HG03558 (cell line): ENCODE data around the gene PDE4A.

Experiments
- ATAC-seq: cut with Tn5 transposase; IDR thresholded peaks from one replicate; pipeline ENCODE4 v1.9.1; 2021; ENCODE audit warnings: moderate number of reproducible peaks; ENCODE audit not compliant: unreplicated experiment; ENCODE audit errors: extremely low read depth

Gene PDE4A

DNA sequence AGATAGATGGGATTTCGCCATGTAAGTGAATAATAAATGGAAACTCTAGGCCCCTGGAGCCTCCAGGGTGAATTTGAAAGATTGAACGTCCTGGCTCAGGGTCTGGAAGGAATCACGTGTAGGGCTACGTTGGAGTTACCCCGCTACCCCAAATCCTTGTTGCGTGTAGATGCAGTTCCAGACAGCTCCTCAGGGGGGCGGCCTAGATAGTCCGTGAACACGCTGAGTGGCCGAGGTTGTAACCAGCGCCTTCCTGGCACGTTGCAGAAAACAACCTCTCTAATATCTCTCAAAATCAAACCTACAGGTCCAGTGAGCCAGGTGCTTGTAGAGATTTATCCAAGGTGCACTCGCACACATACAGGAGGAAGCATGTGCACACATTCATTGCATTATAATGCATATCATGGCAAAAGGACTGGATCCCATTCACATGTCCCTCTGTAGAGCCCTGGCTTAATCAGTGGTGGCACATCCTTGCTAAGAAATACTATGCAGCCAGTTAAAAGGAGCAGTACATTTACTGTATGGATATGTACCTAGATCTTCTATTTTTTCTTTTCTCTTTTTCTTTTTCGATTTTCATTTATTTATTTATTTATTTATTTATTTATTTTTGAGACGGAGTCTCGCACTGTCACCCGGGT lies 85.4 kb downstream of the PDE4A start:
- no peak for ATAC-seq

DNA sequence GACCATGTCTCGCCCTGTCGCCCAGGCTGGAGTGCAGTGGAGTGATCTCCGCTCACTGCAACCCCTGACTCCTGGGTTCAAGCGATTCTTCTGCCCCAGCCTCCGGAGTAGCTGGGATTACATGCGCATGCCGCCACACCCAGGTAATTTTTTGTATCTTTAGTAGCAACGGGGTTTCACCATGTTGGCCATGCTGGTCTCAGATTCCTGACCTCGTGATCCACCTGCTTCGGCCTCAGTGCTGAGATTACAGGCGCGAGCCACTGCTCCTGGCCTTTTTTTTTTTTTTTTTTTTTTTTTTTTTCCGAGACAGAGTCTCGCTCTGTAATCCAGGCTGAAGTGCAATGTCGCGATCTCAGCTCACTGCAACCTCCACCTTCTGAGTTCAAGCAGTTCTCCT lies 87.7 kb downstream of the PDE4A start:
- ATAC-seq: no peak

GRCh38 chr19:10508707-10509106 lies 88.4 kb downstream of the PDE4A start:
- ATAC-seq: no peak

DNA sequence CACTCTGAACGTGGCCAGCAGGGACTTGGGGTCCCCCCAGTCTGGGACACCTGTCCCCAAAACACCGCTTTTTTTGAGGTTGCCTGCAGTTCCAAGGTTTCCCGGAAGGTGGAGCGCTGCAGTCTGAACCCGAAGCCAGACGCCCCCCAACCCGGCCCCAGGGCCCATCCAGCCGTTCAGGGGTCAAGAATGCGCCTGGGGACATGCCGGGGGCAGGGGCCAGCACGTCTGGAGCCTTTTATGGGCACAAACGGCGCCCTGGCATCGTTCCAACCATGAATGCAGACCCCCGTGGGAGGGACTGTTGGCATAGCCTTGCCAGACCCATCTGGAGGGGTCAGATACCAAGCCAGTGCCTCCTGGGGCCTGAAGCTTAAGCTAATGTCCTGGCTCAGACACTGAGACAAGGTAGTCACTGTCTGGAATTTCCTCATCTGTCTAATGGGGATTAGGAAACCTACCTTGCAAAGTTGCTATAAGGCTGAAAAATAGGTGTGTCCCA lies 90.0 kb downstream of the PDE4A start:
- ATAC-seq: no peak

DNA sequence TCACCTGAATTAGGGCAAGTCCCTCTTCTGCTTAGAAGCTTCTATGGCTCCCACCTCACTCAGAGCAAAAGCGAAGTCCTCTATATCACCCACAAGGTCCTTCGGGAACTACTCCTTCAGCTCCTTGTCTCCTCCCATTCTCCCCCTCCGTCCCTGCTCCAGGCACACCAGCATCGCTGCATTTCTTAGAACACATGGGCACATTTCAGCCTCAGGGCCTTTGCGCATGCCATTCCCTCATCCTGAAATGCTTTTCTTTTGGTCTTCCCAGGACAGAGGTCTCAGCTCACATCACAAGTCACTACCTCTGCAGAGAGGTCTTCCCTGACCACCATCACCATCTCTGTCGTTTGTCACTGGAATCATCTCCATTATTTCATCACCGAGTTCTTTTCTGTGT lies 92.9 kb downstream of the PDE4A start:
- ATAC-seq: no peak

DNA sequence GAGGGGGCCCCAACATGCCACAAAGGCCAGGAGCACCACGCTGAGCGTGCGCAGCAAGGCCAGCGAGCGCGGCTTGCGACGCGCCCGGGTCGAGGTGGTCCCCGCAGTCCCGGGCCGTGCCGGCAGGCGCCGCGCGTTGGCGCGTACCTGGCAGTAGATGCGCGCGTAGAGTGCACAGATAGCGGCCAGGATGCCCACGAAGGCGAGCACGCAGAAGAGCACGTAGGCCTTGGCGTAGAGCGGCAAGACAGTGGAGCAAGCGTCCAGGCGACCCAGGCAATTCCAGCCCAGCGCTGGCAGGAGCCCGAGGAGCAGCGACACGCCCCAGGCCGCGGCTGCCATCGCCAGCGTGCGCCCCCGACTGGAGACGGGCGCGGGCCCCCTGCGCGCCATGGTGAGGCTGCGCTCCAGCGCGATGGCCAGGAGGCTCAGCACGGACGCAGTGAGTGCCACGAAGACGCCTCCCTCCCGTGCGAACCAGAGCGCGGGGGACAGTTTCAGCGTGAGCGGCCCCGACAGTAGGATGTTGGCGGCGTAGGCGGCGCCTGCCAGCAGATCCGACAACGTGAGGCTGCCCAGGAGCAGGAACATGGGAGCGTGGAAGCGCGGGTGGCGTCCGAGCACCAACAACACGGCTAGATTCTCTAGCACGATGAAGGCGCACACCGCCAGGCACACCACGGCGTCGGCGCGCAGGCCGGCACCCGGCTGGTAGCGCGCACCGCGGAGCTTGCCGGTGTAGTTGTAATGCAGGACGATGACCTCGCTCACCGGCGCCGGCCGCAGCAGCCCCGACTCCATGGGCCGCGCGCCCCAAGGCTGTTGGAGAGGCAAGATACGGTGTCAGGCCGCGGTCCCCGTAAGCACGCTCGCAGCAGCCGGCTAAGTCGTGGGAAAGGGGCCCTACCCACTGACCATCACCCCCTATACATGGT lies 94.1 kb downstream of the PDE4A start:
- no peak for ATAC-seq

DNA sequence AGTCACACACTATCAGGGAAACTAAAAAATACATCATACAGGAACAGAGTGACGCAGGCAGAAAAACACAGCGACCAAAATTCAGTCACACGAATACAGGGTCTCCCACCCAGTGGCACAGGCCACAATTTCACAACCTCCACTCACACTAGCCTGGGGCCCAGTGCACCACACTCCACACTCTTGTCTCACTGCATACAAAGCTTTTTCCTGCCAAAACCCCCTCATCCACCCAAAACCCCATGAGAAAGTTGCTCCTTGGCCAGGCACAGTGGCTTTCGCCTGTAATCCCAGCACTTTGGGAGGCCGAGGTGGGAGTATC lies 95.7 kb downstream of the PDE4A start:
- no peak for ATAC-seq

DNA sequence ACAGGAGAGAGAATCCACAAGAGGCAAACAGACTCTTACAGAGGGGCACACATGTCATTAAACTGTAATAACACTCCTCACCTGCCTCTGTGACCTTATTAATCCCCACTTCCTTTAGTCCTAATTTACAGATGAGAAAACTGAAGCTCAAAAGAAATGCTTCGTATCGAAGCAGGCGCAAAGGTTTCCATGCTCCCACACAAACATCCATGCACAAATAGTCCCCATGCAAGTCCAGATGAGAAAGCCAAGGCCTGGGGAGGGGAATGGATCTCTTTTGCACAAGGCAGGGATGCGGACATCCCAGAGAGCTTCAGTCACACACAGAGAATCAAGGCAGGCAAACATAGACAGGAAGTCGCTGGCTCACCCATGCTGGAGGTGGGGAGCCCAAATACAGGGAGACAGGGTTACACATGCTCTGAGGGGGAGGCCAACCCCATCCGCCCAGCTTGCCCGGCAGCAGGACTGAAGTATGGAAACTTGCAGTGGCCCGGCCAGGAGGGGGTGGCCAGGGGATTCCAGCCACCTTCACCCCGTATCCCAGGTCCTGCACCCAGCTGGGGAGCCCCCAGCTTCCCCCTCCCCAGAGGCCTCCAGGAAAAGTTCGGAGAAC lies 96.4 kb downstream of the PDE4A start:
- no peak for ATAC-seq

DNA sequence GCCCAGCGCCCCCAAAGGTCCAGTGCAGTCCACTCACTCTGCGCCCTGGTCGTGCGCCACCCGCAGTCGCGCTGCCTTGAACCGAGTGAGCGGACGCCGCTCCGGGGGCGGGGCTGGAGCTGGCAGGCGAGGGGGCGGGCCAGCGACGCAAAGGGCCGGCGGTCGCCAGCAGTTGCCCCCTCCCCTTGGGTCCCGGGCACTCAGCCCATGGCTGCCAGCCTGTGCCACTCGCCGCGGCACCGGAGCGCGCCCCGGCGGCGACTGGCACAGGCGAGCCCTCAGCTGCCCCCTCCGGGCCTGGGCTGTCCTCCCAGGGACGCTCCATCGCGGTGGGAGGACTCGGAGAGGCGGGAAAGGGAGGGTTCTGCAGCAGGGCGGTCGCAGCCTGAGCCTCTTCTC lies 97.0 kb downstream of the PDE4A start, which contains the start of gene S1PR5:
Gene S1PR5, minus strand, starts transcription at position 87 of the 399 bp plus-strand sequence. CDS start 2,436 bp downstream, outside the sequence.
- ATAC-seq: no peak

GRCh38 chr19:10517760-10518443 lies 97.6 kb downstream of the PDE4A start:
- ATAC-seq: no peak

- no peak for ATAC-seq
Measured at GRCh38 chr19:10518444-10519361, 98.4 kb downstream of the PDE4A start.
